GM19438 (cell line): ENCODE data around the gene CENPK.
"Not testable (repeated sequence)": the region's sequence is repeated elsewhere in the genome, so short reads cannot be mapped to it uniquely, and the experiment has no call there.

ENCODE experiments used
- ATAC-seq: cut with Tn5 transposase; IDR thresholded peaks from one replicate; pipeline ENCODE4 v1.9.1; 2021; ENCODE audit warnings: low read depth; ENCODE audit not compliant: unreplicated experiment

The CENPK gene

GRCh38 chr5:65562731-65563701 is at the start of gene CENPK, which contains the start of gene PPWD1:
Gene CENPK, minus strand, starts transcription at chr5:65563168. Its CDS starts 8,261 bp downstream, at chr5:65554907.
Gene PPWD1, plus strand, starts transcription at chr5:65563296. Its CDS starts 15 bp downstream, at chr5:65563311.
- peak; percentile 98 for ATAC-seq

- no peak for ATAC-seq
Measured at GRCh38 chr5:65612298-65612907, 49.4 kb upstream of the CENPK start.

- ATAC-seq: no peak
Measured at GRCh38 chr5:65611524-65611923, 48.6 kb upstream of the CENPK start.

GRCh38 chr5:65601761-65602160 is 38.8 kb upstream of the CENPK start:
- ATAC-seq: not testable (repeated sequence)

GRCh38 chr5:65588694-65589093 is 25.7 kb upstream of the CENPK start:
- no peak for ATAC-seq

GRCh38 chr5:65577141-65577540 is 14.2 kb upstream of the CENPK start:
- ATAC-seq: no peak

GRCh38 chr5:65570598-65571226 is 7.7 kb upstream of the CENPK start:
- no peak for ATAC-seq

- no peak for ATAC-seq
Measured at GRCh38 chr5:65566505-65566904, 3.5 kb upstream of the CENPK start.

GRCh38 chr5:65563777-65564176 is 809 bp upstream of the CENPK start:
- no peak for ATAC-seq

GRCh38 chr5:65556718-65557117 is 6.2 kb downstream of the CENPK start:
- ATAC-seq: no peak

GRCh38 chr5:65556181-65556580 is 6.8 kb downstream of the CENPK start:
- ATAC-seq: no peak

GRCh38 chr5:65555287-65555686 is 7.7 kb downstream of the CENPK start:
- no peak for ATAC-seq

- no peak for ATAC-seq
Measured at GRCh38 chr5:65553941-65554340, 9.0 kb downstream of the CENPK start.

GRCh38 chr5:65548281-65548680 is 14.7 kb downstream of the CENPK start:
- ATAC-seq: no peak

GRCh38 chr5:65546141-65546540 is 16.8 kb downstream of the CENPK start:
- no peak for ATAC-seq

GRCh38 chr5:65544473-65544872 is 18.5 kb downstream of the CENPK start:
- no peak for ATAC-seq

- ATAC-seq: no peak
Measured at GRCh38 chr5:65539827-65540226, 23.1 kb downstream of the CENPK start.

- no peak for ATAC-seq
Measured at GRCh38 chr5:65535529-65535987, 27.4 kb downstream of the CENPK start.

- no peak for ATAC-seq
Measured at GRCh38 chr5:65530904-65531303, 32.1 kb downstream of the CENPK start.

GRCh38 chr5:65525726-65526125 is 37.2 kb downstream of the CENPK start:
- no peak for ATAC-seq
